ENCODE results near the gene SMAD1.
"Not testable (repeated sequence)": the region's sequence is repeated elsewhere in the genome, so short reads cannot be mapped to it uniquely, and the experiment has no call there.

GRCh38 chr4:145589381-145589780 lies 107.7 kb downstream of the SMAD1 start:
- not testable (repeated sequence) for TF ChIP-seq CTCF (conservative IDR thresholded peaks at IDR 0.05 in 1 of 2, IDR thresholded peaks at IDR 0.05 in 1 of 2; ENCODE audit: low read depth in 1 of 2, low read length in 2 of 2); EZH2 (IDR thresholded peaks at IDR 0.05; ENCODE audit: low read length, missing control alignments)
